HAP-1 (cell line): ENCODE data around the gene FKBP10.
A peak's percentile ranks its signal among the peaks of the same experiment; 100 is the strongest.

Experiments
- DNase-seq, 2 experiments: peaks; one replicate each; pipeline ENCODE4 v3.0.0-alpha.2; 2016 to 2020; ENCODE audit warnings: low spot score in 2 of 2
- H3K27me3 ChIP-seq: fragments of 250-450 bp; sonication (Bioruptor Pico); 2 replicates; pipeline ENCODE4 v1.5.1; 2020; ENCODE audit warnings: low read depth, mild to moderate bottlenecking, moderate library complexity
- H3K36me3 ChIP-seq: fragments of 250-450 bp; sonication (Bioruptor Pico); replicated peaks from 2 replicates; pipeline ENCODE4 v1.5.1; 2020; ENCODE audit warnings: mild to moderate bottlenecking
- H3K4me1 ChIP-seq: fragments of 250-450 bp; sonication (Bioruptor Pico); 2 replicates; pipeline ENCODE4 v1.5.1; 2020; ENCODE audit warnings: mild to moderate bottlenecking
- H3K4me3 ChIP-seq: fragments of 250-450 bp; sonication (Bioruptor Pico); 2 replicates; pipeline ENCODE4 v1.5.1; 2020; ENCODE audit warnings: mild to moderate bottlenecking, moderate library complexity
- H3K9me3 ChIP-seq: fragments of 250-450 bp; sonication (Bioruptor Pico); 2 replicates; pipeline ENCODE4 v1.5.1; 2020; ENCODE audit warnings: mild to moderate bottlenecking, moderate library complexity
- in situ Hi-C: fragments of 300-500 bp; cut with MboI; formaldehyde crosslinking; loops from 3 replicates; pipeline ENCODE4 v1.14.3; 2020; ENCODE audit warnings: low sequenced_read_pairs, inconsistent platforms, mixed read lengths

Gene FKBP10

GRCh38 chr17:41792845-41793783 lies 19.7 kb upstream of the FKBP10 start:
- no peak overlapping the region for H3K4me3 ChIP-seq
- no peak for DNase-seq
- H3K36me3 ChIP-seq = no peaks in the 10 kb centered on the region
- no peaks in the 10 kb centered on the region for H3K27me3 ChIP-seq
- in situ Hi-C loops = no loop called here
- H3K4me1 ChIP-seq = no peaks in the 10 kb centered on the region
- no peaks in the 10 kb centered on the region for H3K9me3 ChIP-seq

GRCh38 chr17:41793784-41794539 lies 18.8 kb upstream of the FKBP10 start:
- Histone ChIP-seq H3K9me3 (no peaks in the 10 kb centered on the region), H3K27me3 (no peaks in the 10 kb centered on the region), H3K4me1 (no peaks in the 10 kb centered on the region), H3K4me3 (no peak overlapping the region), H3K36me3 (no peaks in the 10 kb centered on the region)
- in situ Hi-C loops = no loop called here
- DNase-seq = no peak

- no peak overlapping the region for H3K4me3 ChIP-seq
- no peaks in the 10 kb centered on the region for H3K27me3 ChIP-seq
- in situ Hi-C loops = no loop called here
- H3K36me3 ChIP-seq = no peaks in the 10 kb centered on the region
- H3K4me1 ChIP-seq = no peaks in the 10 kb centered on the region
- DNase-seq = no peak
- H3K9me3 ChIP-seq = no peaks in the 10 kb centered on the region
Observed at GRCh38 chr17:41794540-41794975, 18.2 kb upstream of the FKBP10 start.

GRCh38 chr17:41796121-41796895 lies 16.5 kb upstream of the FKBP10 start:
- Histone ChIP-seq H3K27me3 (no peaks in the 10 kb centered on the region), H3K9me3 (no peaks in the 10 kb centered on the region), H3K36me3 (no peaks in the 10 kb centered on the region), H3K4me3 (no peak overlapping the region), H3K4me1 (peaks cover 2% of the 10 kb centered on the region)
- no peak for DNase-seq
- in situ Hi-C loops = no loop called here

- Histone ChIP-seq H3K9me3 (no peaks in the 10 kb centered on the region), H3K4me1 (peaks cover 4% of the 10 kb centered on the region), H3K36me3 (peaks cover 6% of the 10 kb centered on the region), H3K27me3 (no peaks in the 10 kb centered on the region), H3K4me3 (no peak overlapping the region)
- no peak for DNase-seq
- in situ Hi-C loops = no loop called here
Observed at GRCh38 chr17:41797377-41797776, 15.4 kb upstream of the FKBP10 start.

- Histone ChIP-seq H3K4me3 (no peak overlapping the region), H3K9me3 (no peaks in the 10 kb centered on the region)
- in situ Hi-C loops = no loop called here
Observed at GRCh38 chr17:41799366-41799765, 13.4 kb upstream of the FKBP10 start.

GRCh38 chr17:41800601-41801373 lies 12.0 kb upstream of the FKBP10 start:
- in situ Hi-C loops = loop anchor here (5.0 kb wide), 1 partner anchor 63 kb away; no protein-coding TSS in a partner anchor
- H3K4me1 ChIP-seq = peaks cover 4% of the 10 kb centered on the region
- H3K27me3 ChIP-seq = no peaks in the 10 kb centered on the region
- H3K36me3 ChIP-seq = peaks cover 18% of the 10 kb centered on the region
- H3K4me3 ChIP-seq = no peak overlapping the region
- no peaks in the 10 kb centered on the region for H3K9me3 ChIP-seq
- DNase-seq = no peak

More at GRCh38 chr17:41799366-41799765, 13.4 kb upstream of the FKBP10 start:
- DNase-seq = no peak
- Histone ChIP-seq H3K36me3 (peaks cover 7% of the 10 kb centered on the region), H3K4me1 (peaks cover 4% of the 10 kb centered on the region), H3K27me3 (no peaks in the 10 kb centered on the region)

GRCh38 chr17:41801374-41802271 lies 11.2 kb upstream of the FKBP10 start:
- Histone ChIP-seq H3K36me3 (peaks cover 23% of the 10 kb centered on the region), H3K4me3 (no peak overlapping the region), H3K4me1 (peaks cover 4% of the 10 kb centered on the region), H3K27me3 (no peaks in the 10 kb centered on the region), H3K9me3 (no peaks in the 10 kb centered on the region)
- peak; percentile 76 to 90 for DNase-seq
- in situ Hi-C loops = loop anchor here (5.0 kb wide), 1 partner anchor 64 kb away; no protein-coding TSS in a partner anchor

- DNase-seq = no peak
- H3K9me3 ChIP-seq = no peaks in the 10 kb centered on the region
- H3K4me3 ChIP-seq = no peak overlapping the region
- in situ Hi-C loops = loop anchor here (5.0 kb wide), 1 partner anchor 66 kb away; no protein-coding TSS in a partner anchor
- H3K36me3 ChIP-seq = peaks cover 37% of the 10 kb centered on the region
- H3K27me3 ChIP-seq = no peaks in the 10 kb centered on the region
- H3K4me1 ChIP-seq = peaks cover 4% of the 10 kb centered on the region
Observed at GRCh38 chr17:41803049-41804020, 9.5 kb upstream of the FKBP10 start.

- no peak for DNase-seq
- H3K36me3 ChIP-seq = peaks cover 51% of the 10 kb centered on the region
- no peak overlapping the region for H3K4me3 ChIP-seq
- peaks cover 7% of the 10 kb centered on the region for H3K4me1 ChIP-seq
- H3K9me3 ChIP-seq = no peaks in the 10 kb centered on the region
- in situ Hi-C loops = no loop called here
- H3K27me3 ChIP-seq = no peaks in the 10 kb centered on the region
Observed at GRCh38 chr17:41806685-41807445, 5.9 kb upstream of the FKBP10 start.
